Measurements from ENCODE around the gene CENPP.

Gene CENPP

GRCh38 chr9:92513349-92513748, 187.6 kb downstream of the CENPP start:
- H3K9me3 ChIP-seq (ENCODE audit: low read length), result no peaks in the 10 kb centered on the region
- no peaks in the 10 kb centered on the region for H4K20me1 ChIP-seq (ENCODE audit: insufficient read depth, low read length)
- no peak overlapping the region for H3K4me2 ChIP-seq (ENCODE audit: low read length)
- H2AFZ ChIP-seq (ENCODE audit: low read length), result no peak overlapping the region
- H3K27ac ChIP-seq (ENCODE audit: low read depth, low read length, poor library complexity, severe bottlenecking), result no peak overlapping the region
- H3K4me3 ChIP-seq (ENCODE audit: low read depth, low read length, poor library complexity, severe bottlenecking), result no peak overlapping the region
- H3F3A ChIP-seq (ENCODE audit: insufficient read depth, low read length), result no peaks in the 10 kb centered on the region
- no peaks in the 10 kb centered on the region for H3K27me3 ChIP-seq (ENCODE audit: insufficient read depth, low read length)
- no peaks in the 10 kb centered on the region for H3K79me2 ChIP-seq (ENCODE audit: insufficient read depth, low read length)
- H3K9ac ChIP-seq (ENCODE audit: low read length), result no peak overlapping the region
- no peaks in the 10 kb centered on the region for H3K4me1 ChIP-seq (ENCODE audit: insufficient read depth, low read length, severe bottlenecking)
- TF ChIP-seq CTCF (IDR thresholded peaks at IDR 0.05; ENCODE audit: low read length) (no peak), EZH2 (IDR thresholded peaks at IDR 0.05; ENCODE audit: borderline replicate concordance, low read length) (no peak)
- H3K9me2 ChIP-seq (ENCODE audit: low read depth, low read length), result no peaks in the 10 kb centered on the region
- H3K36me3 ChIP-seq (ENCODE audit: insufficient read depth, low read length), result no peaks in the 10 kb centered on the region

- H4K20me1 ChIP-seq (ENCODE audit: insufficient read depth, low read length), result no peaks in the 10 kb centered on the region
- no peaks in the 10 kb centered on the region for H3K4me1 ChIP-seq (ENCODE audit: insufficient read depth, low read length, severe bottlenecking)
- H3K36me3 ChIP-seq (ENCODE audit: insufficient read depth, low read length), result no peaks in the 10 kb centered on the region
- H3K4me2 ChIP-seq (ENCODE audit: low read length), result no peak overlapping the region
- no peaks in the 10 kb centered on the region for H3K9me3 ChIP-seq (ENCODE audit: low read length)
- H3F3A ChIP-seq (ENCODE audit: insufficient read depth, low read length), result no peaks in the 10 kb centered on the region
- no peak overlapping the region for H3K4me3 ChIP-seq (ENCODE audit: low read depth, low read length, poor library complexity, severe bottlenecking)
- H3K27me3 ChIP-seq (ENCODE audit: insufficient read depth, low read length), result no peaks in the 10 kb centered on the region
- H2AFZ ChIP-seq (ENCODE audit: low read length), result no peak overlapping the region
- no peaks in the 10 kb centered on the region for H3K79me2 ChIP-seq (ENCODE audit: insufficient read depth, low read length)
- TF ChIP-seq CTCF (IDR thresholded peaks at IDR 0.05; ENCODE audit: low read length) (no peak), EZH2 (IDR thresholded peaks at IDR 0.05; ENCODE audit: borderline replicate concordance, low read length) (no peak)
- no peaks in the 10 kb centered on the region for H3K9me2 ChIP-seq (ENCODE audit: low read depth, low read length)
- no peak overlapping the region for H3K27ac ChIP-seq (ENCODE audit: low read depth, low read length, poor library complexity, severe bottlenecking)
- no peak overlapping the region for H3K9ac ChIP-seq (ENCODE audit: low read length)
Measured at GRCh38 chr9:92514635-92515034, 188.9 kb downstream of the CENPP start.

GRCh38 chr9:92516521-92516920, 190.8 kb downstream of the CENPP start:
- Histone ChIP-seq H3K79me2 (ENCODE audit: insufficient read depth, low read length) (no peaks in the 10 kb centered on the region), H3K36me3 (ENCODE audit: insufficient read depth, low read length) (no peaks in the 10 kb centered on the region), H3K9me2 (ENCODE audit: low read depth, low read length) (no peaks in the 10 kb centered on the region), H3K4me2 (ENCODE audit: low read length) (no peak overlapping the region), H2AFZ (ENCODE audit: low read length) (no peak overlapping the region), H4K20me1 (ENCODE audit: insufficient read depth, low read length) (no peaks in the 10 kb centered on the region), H3K27ac (ENCODE audit: low read depth, low read length, poor library complexity, severe bottlenecking) (no peak overlapping the region), H3K9me3 (ENCODE audit: low read length) (no peaks in the 10 kb centered on the region), H3K4me1 (ENCODE audit: insufficient read depth, low read length, severe bottlenecking) (no peaks in the 10 kb centered on the region), H3K4me3 (ENCODE audit: low read depth, low read length, poor library complexity, severe bottlenecking) (no peak overlapping the region), H3K9ac (ENCODE audit: low read length) (no peak overlapping the region), H3K27me3 (ENCODE audit: insufficient read depth, low read length) (no peaks in the 10 kb centered on the region), H3F3A (ENCODE audit: insufficient read depth, low read length) (no peaks in the 10 kb centered on the region)
- TF ChIP-seq CTCF (IDR thresholded peaks at IDR 0.05; ENCODE audit: low read length) (no peak), EZH2 (IDR thresholded peaks at IDR 0.05; ENCODE audit: borderline replicate concordance, low read length) (no peak)

Measured in OCI-LY1 (cell line).